GM18873 (cell line): ENCODE measurements around the gene ELOB.

Experiments
- ATAC-seq: cut with Tn5 transposase; IDR thresholded peaks from one replicate; pipeline ENCODE4 v1.9.1; 2021; ENCODE audit warnings: mild to moderate bottlenecking, moderate library complexity, moderate number of reproducible peaks; ENCODE audit not compliant: unreplicated experiment, low FRiP score

Gene ELOB

GRCh38 chr16:2751577-2752034, 25.5 kb downstream of the ELOB start:
- ATAC-seq, result no peak

- ATAC-seq, result no peak
These were observed 27.1 kb downstream of the ELOB start for GRCh38 chr16:2749936-2750335.

GRCh38 chr16:2749476-2749875, 27.6 kb downstream of the ELOB start:
- no peak for ATAC-seq

GRCh38 chr16:2748757-2749455, 28.2 kb downstream of the ELOB start:
- no peak for ATAC-seq

GRCh38 chr16:2745961-2746360, 31.1 kb downstream of the ELOB start:
- no peak for ATAC-seq

GRCh38 chr16:2745116-2745890, 31.8 kb downstream of the ELOB start:
- no peak for ATAC-seq

- no peak for ATAC-seq
These were observed 32.4 kb downstream of the ELOB start for GRCh38 chr16:2744711-2745110.

- no peak for ATAC-seq
These were observed 33.9 kb downstream of the ELOB start for GRCh38 chr16:2743007-2743810.

GRCh38 chr16:2742323-2743006, 34.6 kb downstream of the ELOB start:
- no peak for ATAC-seq

GRCh38 chr16:2741168-2741567, 35.9 kb downstream of the ELOB start:
- ATAC-seq, result no peak

GRCh38 chr16:2740476-2740875, 36.6 kb downstream of the ELOB start:
- no peak for ATAC-seq

- no peak for ATAC-seq
These were observed 37.3 kb downstream of the ELOB start for GRCh38 chr16:2739625-2740430.

GRCh38 chr16:2738615-2739014, 38.5 kb downstream of the ELOB start:
- no peak for ATAC-seq

- ATAC-seq, result no peak
These were observed 39.1 kb downstream of the ELOB start for GRCh38 chr16:2737895-2738418.

- ATAC-seq, result no peak
These were observed 39.9 kb downstream of the ELOB start for GRCh38 chr16:2737238-2737605.

GRCh38 chr16:2736476-2737237, 40.4 kb downstream of the ELOB start:
- ATAC-seq, result no peak

GRCh38 chr16:2734844-2735515, 42.1 kb downstream of the ELOB start:
- ATAC-seq, result no peak

GRCh38 chr16:2728034-2728433, 49.0 kb downstream of the ELOB start:
- ATAC-seq, result no peak
